K562 (cell line): Measurements from ENCODE around the gene RPS15A. TPM values are rescaled to one million over a fixed set of nuclear protein-coding genes. Genes with fewer than 3 reads are reported as not detected.
A peak's percentile ranks its signal among the peaks of the same experiment; 100 is the strongest.

Experiments
- ATAC-seq: fragments of 200-7000 bp; cut with Tn5 transposase; 3 replicates; pipeline ENCODE4 v1.9.1; 2020; ENCODE audit warnings: moderate library complexity
- BruUV-seq: library from RNA; stranded (reverse); fragments of 400-500 nt; replicated peaks from 2 replicates; lab custom pipeline; 2021; lab: Mats Ljungman, UMichigan
- CTCF ChIA-PET: fragments of 300-600 bp; formaldehyde crosslinking; extraction: SDS; loops from one replicate; lab custom pipeline; 2021; ENCODE audit warnings: low intra/inter-chr PET ratio; lab: Yijun Ruan, JAX
- POLR2A ChIA-PET: fragments of 300-600, 350-650 bp; sonication (Branson Sonifier 250); formaldehyde crosslinking; extraction: SDS; loops from one replicate; lab custom pipeline; 2021; ENCODE audit warnings: antibody characterized with exemption, inconsistent platforms; lab: Yijun Ruan, JAX
- DNase-seq, 4 experiments: peaks; one replicate each; pipeline versions ENCODE4 v3.0.0 to v3.0.0-alpha.2; 2011 to 2018; ENCODE audit warnings: low spot score in 3 of 4, mixed read lengths in 3 of 4; ENCODE audit errors: extremely low read depth in 1 of 4
- FAIRE-seq: peaks from 2 replicates; lab custom pipeline; 2011; peaks lifted over from hg19 to GRCh38; lab: Jason Lieb, UNC
- H2AFZ ChIP-seq: 2 replicates; pipeline ENCODE4 v1.6.0; 2011; ENCODE audit warnings: low read depth, low read length, control low read depth, inconsistent platforms
- H3K27ac ChIP-seq: fragments of 200-600 bp; 3 replicates; pipeline ENCODE4 v1.8.0; 2011; ENCODE audit warnings: low read depth, mild to moderate bottlenecking, control low read depth, inconsistent platforms, low read length, moderate library complexity, mixed read lengths; ENCODE audit errors: extremely low read depth
- H3K27me3 ChIP-seq, 2 experiments: fragments of 300-600 bp in 1 of 2; 2 replicates in 1 of 2; 3 replicates in 1 of 2; pipeline versions ENCODE4 v1.6.0 to v1.8.0; 2011; ENCODE audit warnings: inconsistent platforms in 2 of 2, low read length in 2 of 2, mild to moderate bottlenecking in 1 of 2, mixed read lengths in 1 of 2, moderate library complexity in 1 of 2; ENCODE audit not compliant: control insufficient read depth in 2 of 2, insufficient read depth in 2 of 2
- H3K36me3 ChIP-seq: fragments of 300-600 bp; 3 replicates; pipeline ENCODE4 v1.8.0; 2011; ENCODE audit warnings: mild to moderate bottlenecking, low read length, inconsistent platforms; ENCODE audit not compliant: control insufficient read depth, insufficient read depth
- H3K4me1 ChIP-seq, 2 experiments: fragments of 200-600 bp in 1 of 2; replicated peaks in 1 of 2; 2 replicates in 1 of 2; 3 replicates in 1 of 2; pipeline versions ENCODE4 v1.5.1 to v1.8.0; 2011; ENCODE audit warnings: inconsistent platforms in 2 of 2, low read length in 2 of 2, mild to moderate bottlenecking in 1 of 2, mixed read lengths in 1 of 2, moderate library complexity in 1 of 2; ENCODE audit not compliant: control insufficient read depth in 2 of 2, insufficient read depth in 2 of 2
- H3K4me2 ChIP-seq: 2 replicates; pipeline ENCODE4 v1.6.1; 2011; ENCODE audit warnings: low read length, control low read depth, inconsistent platforms, mixed read lengths; ENCODE audit not compliant: insufficient read depth
- H3K4me3 ChIP-seq: fragments of 200-600 bp; sonication (generic), shearing (Covaris generic); 2 replicates; pipeline ENCODE4 v1.5.1; 2016; ENCODE audit warnings: control low read depth, inconsistent platforms
- H3K79me2 ChIP-seq: fragments of 200-600 bp; 3 replicates; pipeline ENCODE4 v1.8.0; 2011; ENCODE audit warnings: low read length, inconsistent platforms; ENCODE audit not compliant: control insufficient read depth, insufficient read depth
- H3K9ac ChIP-seq, 2 experiments: 2 replicates each; pipeline versions ENCODE4 v1.6.0 to v1.6.1; 2011; ENCODE audit warnings: low read depth in 2 of 2, low read length in 2 of 2, control low read depth in 1 of 2, inconsistent platforms in 1 of 2, mild to moderate bottlenecking in 1 of 2, mixed read lengths in 1 of 2; ENCODE audit not compliant: insufficient read depth in 1 of 2
- H3K9me1 ChIP-seq: one replicate; pipeline ENCODE4 v1.6.0; 2011; ENCODE audit warnings: inconsistent platforms, mild to moderate bottlenecking, low read length, moderate library complexity; ENCODE audit not compliant: control insufficient read depth, insufficient read depth
- H3K9me3 ChIP-seq: replicated peaks from 2 replicates; pipeline ENCODE4 v1.5.1; 2011; ENCODE audit warnings: low read depth, low read length, inconsistent platforms; ENCODE audit not compliant: control insufficient read depth, insufficient read depth
- H4K20me1 ChIP-seq: replicated peaks from 2 replicates; pipeline ENCODE4 v1.6.1; 2011; ENCODE audit warnings: low read length, inconsistent platforms, mixed read lengths; ENCODE audit not compliant: control insufficient read depth, insufficient read depth
- EGR1 ChIP-seq: fragments of 450-650 bp; conservative IDR thresholded peaks from 2 replicates; pipeline ENCODE4 v1.6.1; 2017; ENCODE audit warnings: mild to moderate bottlenecking
- IFI16 ChIP-seq: fragments of 250-450 bp; sonication (Bioruptor Pico); IDR thresholded peaks from 2 replicates; pipeline ENCODE4 v2.1.2; 2022; ENCODE audit warnings: mild to moderate bottlenecking, inconsistent platforms
- RUNX1 ChIP-seq: sonication (generic); IDR thresholded peaks from 2 replicates; pipeline ENCODE4 v1.6.1; 2016; ENCODE audit warnings: antibody characterized with exemption, low read depth
- ZZZ3 ChIP-seq: fragments of 450-650 bp; IDR thresholded peaks from 2 replicates; pipeline ENCODE4 v1.6.1; 2016; ENCODE audit warnings: antibody characterized with exemption, mild to moderate bottlenecking, moderate library complexity
- WGBS: fragments of 100-300 bp; shearing (Covaris generic); methylation state at CpG from one replicate; pipeline ENCODE4 v1.1.6; 2016; ENCODE audit warnings: low coverage, mixed read lengths; ENCODE audit not compliant: insufficient coverage; ENCODE audit errors: missing lambda C conversion rate; 5-methylcytosine and 5-hydroxymethylcytosine counted together
- in situ Hi-C: fragments of 300-500 bp; cut with MboI; formaldehyde crosslinking; loops from 4 replicates; pipeline ENCODE4 v1.15.0; 2018; ENCODE audit warnings: inconsistent platforms, mixed read lengths
- intact Hi-C: fragments of 100-400 bp; cut with micrococcal nuclease; formaldehyde crosslinking; loops from 2 replicates; pipeline ENCODE4 v1.14.2; 2022
- polyA plus RNA-seq, 8 experiments: library from polyadenylated mRNA; depleted of rRNA in 4 of 8; stranded (reverse) in 5 of 8; unstranded in 3 of 8; fragments of >200 nt; fragmentation: Nextera tagmentation in 2 of 8; fragmentation: Illumina TruSeq in 1 of 8; extraction: Ambion mirVana in 2 of 8; extraction: Trizol in 1 of 8; gene quantifications; 2 replicates each; pipeline versions ENCODE4 v1.2.1 to v1.2.3, GENCODE V29; 2011 to 2014; ENCODE audit warnings: inconsistent platforms in 1 of 8, missing spikeins in 1 of 8
- total RNA-seq, 7 experiments: library from RNA; depleted of rRNA in 6 of 7; stranded (reverse); fragments of >200 nt in 6 of 7; fragmentation: Illumina TruSeq in 2 of 7; extraction: Trizol in 2 of 7; gene quantifications; 2 replicates each; pipeline versions ENCODE4 v1.2.1 to v1.2.3, GENCODE V29; 2011 to 2021; ENCODE audit warnings: low replicate concordance in 1 of 7
- TF ChIP-seq, protein P1 (sequence below), 2 experiments: fragments of 450-650 bp; IDR thresholded peaks; 2 replicates each; pipeline ENCODE4 v1.6.1; 2018; ENCODE audit warnings: mild to moderate bottlenecking in 2 of 2, low read depth in 1 of 2; ENCODE audit not compliant: partially characterized antibody in 2 of 2

Gene RPS15A
- total and polyA plus RNA-seq, 9 of the 15 experiments (the other 6 are each of a cell fraction or from before 2014, with no cell fraction given), result 1,397 to 5,474 (median 2,798) TPM

DNA sequence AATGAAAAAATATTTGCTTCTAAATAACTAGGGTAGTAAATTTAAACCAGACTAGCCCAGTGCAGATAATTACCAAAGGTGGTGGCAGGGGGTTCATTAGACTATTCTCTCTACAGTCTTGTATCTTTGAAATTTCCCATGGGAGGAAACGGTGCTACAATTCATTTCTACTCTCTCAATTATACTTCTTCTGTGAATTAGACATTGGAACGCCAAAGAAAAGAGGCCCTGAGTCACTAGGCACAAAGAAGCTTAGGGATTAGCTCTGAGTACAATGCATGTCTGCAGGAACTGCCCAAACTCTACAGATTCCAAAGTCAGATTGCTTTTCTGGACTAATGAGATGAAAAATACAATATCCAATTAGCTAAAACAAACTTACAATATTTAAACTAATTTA lies 41.9 kb upstream of the RPS15A start:
- CTCF ChIA-PET, result no interaction called here
- no TSS peak for BruUV-seq
- no peak for DNase-seq

DNA sequence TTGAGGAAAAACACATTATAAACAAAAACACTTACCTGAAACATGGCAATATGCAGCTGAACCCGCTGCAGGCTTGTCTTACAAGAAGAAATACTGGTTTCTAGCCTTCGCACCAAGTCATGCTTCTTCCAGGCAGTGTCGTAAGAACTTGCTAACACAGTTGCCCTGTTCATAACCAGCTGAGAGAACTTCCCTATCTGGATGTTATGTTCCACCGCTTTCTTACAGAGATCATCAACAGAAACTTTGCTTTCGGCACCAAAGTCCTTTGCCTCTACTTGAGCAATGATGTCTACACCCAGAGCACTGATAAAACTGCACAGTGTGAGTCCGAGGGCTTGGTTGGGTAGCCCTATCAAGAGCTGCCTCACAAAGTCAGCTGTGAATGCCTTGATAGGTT lies 39.1 kb upstream of the RPS15A start:
- DNase-seq (no peak), FAIRE-seq (no peak), ATAC-seq (no peak)
- H3K79me2 ChIP-seq, result no peaks in the 10 kb centered on the region
- intact Hi-C loops, result no loop called here
- CTCF ChIA-PET, result no interaction called here
- in situ Hi-C loops, result no loop called here
- 96% methylated on average over 6 of the region's 6 CpGs for WGBS
- no peak overlapping the region for H3K9ac ChIP-seq
- H3K4me3 ChIP-seq, result no peak overlapping the region
- TF ChIP-seq, protein P1, sequence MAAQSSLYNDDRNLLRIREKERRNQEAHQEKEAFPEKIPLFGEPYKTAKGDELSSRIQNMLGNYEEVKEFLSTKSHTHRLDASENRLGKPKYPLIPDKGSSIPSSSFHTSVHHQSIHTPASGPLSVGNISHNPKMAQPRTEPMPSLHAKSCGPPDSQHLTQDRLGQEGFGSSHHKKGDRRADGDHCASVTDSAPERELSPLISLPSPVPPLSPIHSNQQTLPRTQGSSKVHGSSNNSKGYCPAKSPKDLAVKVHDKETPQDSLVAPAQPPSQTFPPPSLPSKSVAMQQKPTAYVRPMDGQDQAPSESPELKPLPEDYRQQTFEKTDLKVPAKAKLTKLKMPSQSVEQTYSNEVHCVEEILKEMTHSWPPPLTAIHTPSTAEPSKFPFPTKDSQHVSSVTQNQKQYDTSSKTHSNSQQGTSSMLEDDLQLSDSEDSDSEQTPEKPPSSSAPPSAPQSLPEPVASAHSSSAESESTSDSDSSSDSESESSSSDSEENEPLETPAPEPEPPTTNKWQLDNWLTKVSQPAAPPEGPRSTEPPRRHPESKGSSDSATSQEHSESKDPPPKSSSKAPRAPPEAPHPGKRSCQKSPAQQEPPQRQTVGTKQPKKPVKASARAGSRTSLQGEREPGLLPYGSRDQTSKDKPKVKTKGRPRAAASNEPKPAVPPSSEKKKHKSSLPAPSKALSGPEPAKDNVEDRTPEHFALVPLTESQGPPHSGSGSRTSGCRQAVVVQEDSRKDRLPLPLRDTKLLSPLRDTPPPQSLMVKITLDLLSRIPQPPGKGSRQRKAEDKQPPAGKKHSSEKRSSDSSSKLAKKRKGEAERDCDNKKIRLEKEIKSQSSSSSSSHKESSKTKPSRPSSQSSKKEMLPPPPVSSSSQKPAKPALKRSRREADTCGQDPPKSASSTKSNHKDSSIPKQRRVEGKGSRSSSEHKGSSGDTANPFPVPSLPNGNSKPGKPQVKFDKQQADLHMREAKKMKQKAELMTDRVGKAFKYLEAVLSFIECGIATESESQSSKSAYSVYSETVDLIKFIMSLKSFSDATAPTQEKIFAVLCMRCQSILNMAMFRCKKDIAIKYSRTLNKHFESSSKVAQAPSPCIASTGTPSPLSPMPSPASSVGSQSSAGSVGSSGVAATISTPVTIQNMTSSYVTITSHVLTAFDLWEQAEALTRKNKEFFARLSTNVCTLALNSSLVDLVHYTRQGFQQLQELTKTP (IDR thresholded peaks at IDR 0.05; ENCODE audit: low read depth in 1 of 2, partially characterized antibody in 2 of 2), result no peak
- POLR2A ChIA-PET, result interaction anchor here (1.0 to 3.4 kb wide), 2 partner anchors 13 to 29 kb away, joined by 3 to 18 read pairs; partner anchors contain the start of gene ARL6IP1
- H3K4me1 ChIP-seq, result no peaks in the 10 kb centered on the region
- H3K4me2 ChIP-seq, result no peak overlapping the region
- H4K20me1 ChIP-seq, result no peaks in the 10 kb centered on the region
- H2AFZ ChIP-seq, result no peak overlapping the region
- H3K9me3 ChIP-seq, result no peaks in the 10 kb centered on the region
- no peaks in the 10 kb centered on the region for H3K9me1 ChIP-seq
- no peaks in the 10 kb centered on the region for H3K27me3 ChIP-seq
- H3K36me3 ChIP-seq, result peaks cover 65% of the 10 kb centered on the region
- no TSS peak for BruUV-seq
- H3K27ac ChIP-seq, result no peak overlapping the region

More for the DNA sequence above, 41.9 kb upstream of the RPS15A start:
- no peaks in the 10 kb centered on the region for H3K4me1 ChIP-seq
- FAIRE-seq (no peak), ATAC-seq (no peak)
- POLR2A ChIA-PET, result interaction anchor here (1.3 to 3.4 kb wide), 2 partner anchors 27 to 32 kb away, joined by 3 to 18 read pairs; partner anchors contain the start of gene ARL6IP1
- no peaks in the 10 kb centered on the region for H3K9me3 ChIP-seq
- WGBS, result 88% methylated on average over 2 of the region's 2 CpGs
- intact Hi-C loops, result no loop called here
- H3K9me1 ChIP-seq, result no peaks in the 10 kb centered on the region
- no peaks in the 10 kb centered on the region for H4K20me1 ChIP-seq
- H3K4me2 ChIP-seq, result no peak overlapping the region
- in situ Hi-C loops, result no loop called here
- H3K27ac ChIP-seq, result no peak overlapping the region
- peaks cover 91% of the 10 kb centered on the region for H3K36me3 ChIP-seq
- H3K79me2 ChIP-seq, result no peaks in the 10 kb centered on the region
- no peak overlapping the region for H3K4me3 ChIP-seq
- TF ChIP-seq ZZZ3, result 0 out of 2 replicates have a peak, but pooled peaks have one; percentile 63
- TF ChIP-seq EGR1, result no peak
- no peak for TF ChIP-seq IFI16 (CRISPR knock-in tag)
- no peak for TF ChIP-seq RUNX1
- H3K9ac ChIP-seq, result no peak overlapping the region
- no peaks in the 10 kb centered on the region for H3K27me3 ChIP-seq
- no peak overlapping the region for H2AFZ ChIP-seq
